HepG2 (cell line): ENCODE results near the gene COA3. TPM values are rescaled to one million over a fixed set of nuclear protein-coding genes. Genes with fewer than 3 reads are reported as not detected.
A peak's percentile ranks its signal among the peaks of the same experiment; 100 is the strongest.

Experiments
- AHDC1 ChIP-seq: sonication (generic); formaldehyde crosslinking; IDR thresholded peaks from 2 replicates; pipeline ENCODE4 v1.5.1; 2020; ENCODE audit warnings: mild to moderate bottlenecking, missing genetic modification reagents, borderline replicate concordance
- ARHGAP35 ChIP-seq: sonication (generic); formaldehyde crosslinking; IDR thresholded peaks from 2 replicates; pipeline ENCODE4 v1.9.0; 2022; ENCODE audit warnings: mild to moderate bottlenecking, inconsistent platforms, moderate library complexity, missing genetic modification reagents, borderline replicate concordance
- HDAC2 ChIP-seq: sonication (generic); formaldehyde crosslinking; IDR thresholded peaks from 2 replicates; pipeline ENCODE4 v1.4.0; 2020; ENCODE audit warnings: missing genetic modification reagents
- ISX ChIP-seq: sonication (generic); formaldehyde crosslinking; conservative IDR thresholded peaks from 2 replicates; pipeline ENCODE4 v1.5.0; 2020; ENCODE audit warnings: missing genetic modification reagents
- REL ChIP-seq: sonication (generic); formaldehyde crosslinking; conservative IDR thresholded peaks from 2 replicates; pipeline ENCODE4 v1.8.0; 2022; ENCODE audit warnings: mild to moderate bottlenecking, missing genetic modification reagents, moderate library complexity
- SNAPC5 ChIP-seq: sonication (generic); formaldehyde crosslinking; IDR thresholded peaks from 2 replicates; pipeline ENCODE4 v1.8.1; 2023; ENCODE audit warnings: mild to moderate bottlenecking, missing genetic modification reagents, borderline replicate concordance
- SP1 ChIP-seq, 2 experiments: fragments of 450-650 bp in 1 of 2; sonication (generic) in 1 of 2; formaldehyde crosslinking in 1 of 2; IDR thresholded peaks; 2 replicates each; pipeline versions ENCODE4 v1.4.0 to v1.6.1; 2016 to 2020; ENCODE audit warnings: missing genetic modification reagents in 1 of 2
- ZBTB25 ChIP-seq: IDR thresholded peaks from 2 replicates; pipeline ENCODE4 v1.6.1; 2018; ENCODE audit warnings: missing genetic modification reagents
- ZFP36L1 ChIP-seq: sonication (generic); formaldehyde crosslinking; IDR thresholded peaks from 2 replicates; pipeline ENCODE4 v1.8.0; 2022; ENCODE audit warnings: mild to moderate bottlenecking, missing genetic modification reagents, moderate library complexity
- ZFP41 ChIP-seq: sonication (generic); formaldehyde crosslinking; IDR thresholded peaks from 2 replicates; pipeline ENCODE4 v1.4.0; 2020; ENCODE audit warnings: mild to moderate bottlenecking, missing genetic modification reagents, borderline replicate concordance
- ZFP90 ChIP-seq: sonication (generic); formaldehyde crosslinking; IDR thresholded peaks from 2 replicates; pipeline ENCODE4 v1.8.0; 2022; ENCODE audit warnings: missing genetic modification reagents, mild to moderate bottlenecking, inconsistent platforms, borderline replicate concordance
- ZHX1 ChIP-seq: sonication (generic); formaldehyde crosslinking; IDR thresholded peaks from 2 replicates; pipeline ENCODE4 v1.8.1; 2022; ENCODE audit warnings: low read depth, mild to moderate bottlenecking, missing genetic modification reagents
- ZNF138 ChIP-seq: sonication (generic); formaldehyde crosslinking; IDR thresholded peaks from 2 replicates; pipeline ENCODE4 v1.5.0; 2020; ENCODE audit warnings: mild to moderate bottlenecking, low read depth, missing genetic modification reagents
- ZNF33B ChIP-seq: sonication (generic); formaldehyde crosslinking; IDR thresholded peaks from 2 replicates; pipeline ENCODE4 v1.5.1; 2020; ENCODE audit warnings: mild to moderate bottlenecking, missing genetic modification reagents
- ZNF543 ChIP-seq: sonication (generic); formaldehyde crosslinking; IDR thresholded peaks from 2 replicates; pipeline ENCODE4 v1.4.0; 2020; ENCODE audit warnings: mild to moderate bottlenecking, missing genetic modification reagents
- ZNF605 ChIP-seq: sonication (generic); formaldehyde crosslinking; IDR thresholded peaks from 2 replicates; pipeline ENCODE4 v1.8.0; 2022; ENCODE audit warnings: mild to moderate bottlenecking, missing genetic modification reagents
- ZNF703 ChIP-seq: sonication (generic); formaldehyde crosslinking; IDR thresholded peaks from 2 replicates; pipeline ENCODE4 v1.5.1; 2020; ENCODE audit warnings: missing genetic modification reagents, mild to moderate bottlenecking, moderate library complexity, borderline replicate concordance
- ZNF713 ChIP-seq: sonication (generic); formaldehyde crosslinking; IDR thresholded peaks from 2 replicates; pipeline ENCODE4 v1.4.0; 2020; ENCODE audit warnings: mild to moderate bottlenecking, missing genetic modification reagents
- ZNF841 ChIP-seq: sonication (generic); formaldehyde crosslinking; IDR thresholded peaks from 2 replicates; pipeline ENCODE4 v1.8.1; 2023; ENCODE audit warnings: missing genetic modification reagents, borderline replicate concordance
- polyA plus RNA-seq, 8 experiments: library from polyadenylated mRNA; depleted of rRNA in 3 of 8; stranded (reverse) in 7 of 8; unstranded in 1 of 8; fragments of >200 nt; fragmentation: Illumina TruSeq in 4 of 8; extraction: Trizol in 4 of 8; gene quantifications; 2 replicates each; pipeline versions ENCODE4 v1.2.1 to v1.2.3, GENCODE V29; 2011 to 2016; ENCODE audit warnings: low read depth in 4 of 8, missing spikeins in 1 of 8, mixed read lengths in 1 of 8; ENCODE audit not compliant: insufficient read depth in 1 of 8
- total RNA-seq, 5 experiments: library from RNA; depleted of rRNA; stranded (reverse); fragments of >200 nt; fragmentation: Illumina TruSeq; extraction: Trizol; gene quantifications; 2 replicates each; pipeline ENCODE4 v1.2.3, GENCODE V29; 2016; ENCODE audit warnings: low read depth in 1 of 5

Gene COA3
- total and polyA plus RNA-seq, 2 of the 13 experiments (the other 11 are each of a cell fraction or from before 2014, with no cell fraction given) = 133 to 202 TPM

- TF ChIP-seq ZBTB25 (CRISPR knock-in tag) (no peak), ZHX1 (CRISPR knock-in tag) (no peak), ZNF703 (no peak), SP1 (IDR thresholded peaks at IDR 0.05) (no peak), SP1 (CRISPR knock-in tag; IDR thresholded peaks at IDR 0.05) (no peak), ZNF713 (CRISPR knock-in tag) (0 out of 2 replicates have a peak, but pooled peaks have one; percentile 11), ZFP36L1 (CRISPR knock-in tag) (0 out of 2 replicates have a peak, but pooled peaks have one; percentile 56), ZNF605 (no peak), ISX (no peak), ZNF543 (CRISPR knock-in tag) (no peak), ZFP41 (no peak), AHDC1 (CRISPR knock-in tag) (peak; percentile 41; the same call in 1 of the 2 replicates), ZNF841 (CRISPR knock-in tag) (no peak; the same call in 1 of the 2 replicates), ARHGAP35 (CRISPR knock-in tag) (no peak), ZNF138 (CRISPR knock-in tag) (no peak), ZFP90 (CRISPR knock-in tag) (no peak), ZNF33B (CRISPR knock-in tag) (0 out of 2 replicates have a peak, but pooled peaks have one; percentile 8), REL (0 out of 2 replicates have a peak, but pooled peaks have one; percentile 2), SNAPC5 (no peak), HDAC2 (no peak)
Measured at GRCh38 chr17:42832213-42832933, 33.9 kb upstream of the COA3 start (continued).
